ENCODE data around the gene REEP2.

Gene REEP2

DNA sequence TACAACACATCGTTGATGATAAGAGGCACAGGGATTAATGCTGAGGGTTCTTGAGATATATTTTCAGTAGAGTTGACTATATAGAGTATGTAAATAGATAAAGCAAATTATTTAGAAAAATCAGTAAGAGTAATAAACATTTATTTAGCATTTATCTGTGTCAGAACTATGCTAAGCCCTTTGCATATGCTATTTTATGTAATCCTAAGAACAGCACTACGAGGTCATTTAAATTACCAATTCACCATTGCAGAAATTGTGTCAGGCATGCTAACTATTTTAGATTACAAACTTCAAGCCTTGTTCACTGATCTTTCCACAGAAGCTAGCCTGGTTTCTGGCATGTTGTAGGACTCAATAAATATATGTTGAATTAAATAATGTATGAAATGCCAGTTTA, 20.4 kb upstream of the REEP2 start:
- TF ChIP-seq, protein P1, sequence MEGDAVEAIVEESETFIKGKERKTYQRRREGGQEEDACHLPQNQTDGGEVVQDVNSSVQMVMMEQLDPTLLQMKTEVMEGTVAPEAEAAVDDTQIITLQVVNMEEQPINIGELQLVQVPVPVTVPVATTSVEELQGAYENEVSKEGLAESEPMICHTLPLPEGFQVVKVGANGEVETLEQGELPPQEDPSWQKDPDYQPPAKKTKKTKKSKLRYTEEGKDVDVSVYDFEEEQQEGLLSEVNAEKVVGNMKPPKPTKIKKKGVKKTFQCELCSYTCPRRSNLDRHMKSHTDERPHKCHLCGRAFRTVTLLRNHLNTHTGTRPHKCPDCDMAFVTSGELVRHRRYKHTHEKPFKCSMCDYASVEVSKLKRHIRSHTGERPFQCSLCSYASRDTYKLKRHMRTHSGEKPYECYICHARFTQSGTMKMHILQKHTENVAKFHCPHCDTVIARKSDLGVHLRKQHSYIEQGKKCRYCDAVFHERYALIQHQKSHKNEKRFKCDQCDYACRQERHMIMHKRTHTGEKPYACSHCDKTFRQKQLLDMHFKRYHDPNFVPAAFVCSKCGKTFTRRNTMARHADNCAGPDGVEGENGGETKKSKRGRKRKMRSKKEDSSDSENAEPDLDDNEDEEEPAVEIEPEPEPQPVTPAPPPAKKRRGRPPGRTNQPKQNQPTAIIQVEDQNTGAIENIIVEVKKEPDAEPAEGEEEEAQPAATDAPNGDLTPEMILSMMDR (conservative IDR thresholded peaks at IDR 0.05; ENCODE audit: control insufficient read depth, insufficient read depth, low read depth, low read length) = no peak
- DNase-seq (ENCODE audit: low read depth) = no peak
- H3K4me3 ChIP-seq (ENCODE audit: control insufficient read depth, low read depth, low read length) = no peak overlapping the region

DNA sequence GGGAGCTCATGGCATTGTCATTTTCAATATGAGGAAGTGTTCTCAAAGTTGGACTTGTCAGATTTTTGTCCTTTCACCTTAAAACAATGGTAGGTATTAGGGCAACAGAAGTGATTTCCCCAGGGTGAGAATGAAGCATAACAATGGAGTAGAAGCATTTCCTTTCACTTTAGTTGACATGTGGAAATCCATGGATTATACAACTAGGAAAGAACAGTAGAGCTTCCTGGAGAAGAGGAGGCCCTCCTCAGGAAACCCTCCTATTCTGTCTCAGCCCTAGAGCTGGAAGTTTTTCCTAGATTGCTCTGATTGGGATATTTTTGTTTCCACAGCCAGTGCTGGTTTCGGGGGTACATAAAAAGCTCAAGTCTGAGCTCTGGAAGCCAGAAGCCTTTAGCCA, 13.8 kb upstream of the REEP2 start:
- TF ChIP-seq, protein P1 (conservative IDR thresholded peaks at IDR 0.05; ENCODE audit: control insufficient read depth, insufficient read depth, low read depth, low read length) = no peak
- no peak overlapping the region for H3K4me3 ChIP-seq (ENCODE audit: control insufficient read depth, low read depth, low read length)
- no peak for DNase-seq (ENCODE audit: low read depth)

DNA sequence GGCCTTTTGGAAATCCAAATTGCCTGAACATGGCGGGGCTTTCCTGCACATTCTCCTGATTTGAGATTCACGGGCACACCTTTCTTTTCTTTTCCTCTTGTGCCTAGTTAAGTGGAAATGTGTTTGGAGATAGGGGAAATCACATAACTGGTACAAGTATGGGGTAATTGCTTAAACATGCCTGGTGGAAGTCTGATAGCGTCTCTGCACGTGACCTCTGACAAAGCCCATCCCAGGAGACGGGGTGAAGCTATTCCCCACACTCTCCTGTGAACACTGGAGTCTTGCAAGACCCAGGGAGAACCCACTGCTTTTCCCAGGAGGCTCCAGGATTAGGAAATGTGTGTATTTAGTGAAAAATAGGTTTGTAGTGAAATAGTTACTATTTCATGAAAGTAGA, 2.9 kb upstream of the REEP2 start:
- no peak overlapping the region for H3K4me3 ChIP-seq (ENCODE audit: control insufficient read depth, low read depth, low read length)
- no peak for DNase-seq (ENCODE audit: low read depth)
- TF ChIP-seq, protein P1 (conservative IDR thresholded peaks at IDR 0.05; ENCODE audit: control insufficient read depth, insufficient read depth, low read depth, low read length) = no peak

DNA sequence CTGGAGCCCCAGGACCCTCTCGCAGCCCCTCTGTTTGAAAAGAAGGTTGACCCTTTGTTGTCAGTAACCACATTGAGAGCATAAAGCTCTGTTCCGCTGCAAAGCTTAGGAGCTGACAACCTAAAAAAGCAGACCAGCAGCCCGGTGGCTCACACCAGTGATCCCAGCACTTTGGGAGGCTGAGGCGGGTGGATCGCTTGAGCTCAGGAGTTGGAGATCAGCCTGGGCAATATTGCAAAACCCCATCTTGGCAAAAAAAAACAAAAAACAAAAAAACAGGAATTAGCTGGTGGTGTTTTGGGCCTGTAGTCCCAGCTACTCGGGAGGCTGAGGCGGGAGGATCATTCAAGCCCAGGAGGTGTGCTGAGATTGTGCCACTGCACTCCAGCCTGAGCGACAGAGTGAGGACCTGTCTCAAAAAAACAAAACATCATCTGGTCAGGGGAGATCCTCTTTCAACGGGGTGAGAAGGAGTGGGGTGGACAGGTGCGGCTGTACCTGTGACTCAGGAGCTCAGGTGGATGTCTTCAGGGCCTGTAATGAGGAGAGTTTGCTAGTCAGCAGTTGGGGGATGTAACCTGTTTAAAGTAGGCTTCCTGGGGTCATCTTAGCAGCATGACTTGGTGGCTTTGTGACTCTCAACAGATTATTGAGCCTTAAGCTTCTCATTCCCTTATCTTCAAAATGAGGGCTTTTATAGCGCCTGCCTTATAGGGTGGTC, 694 bp upstream of the REEP2 start:
- DNase-seq (ENCODE audit: low read depth) = no peak
- peak overlapping the region; percentile 44 for H3K4me3 ChIP-seq (ENCODE audit: control insufficient read depth, low read depth, low read length)
- TF ChIP-seq, protein P1 (conservative IDR thresholded peaks at IDR 0.05; ENCODE audit: control insufficient read depth, insufficient read depth, low read depth, low read length) = no peak

DNA sequence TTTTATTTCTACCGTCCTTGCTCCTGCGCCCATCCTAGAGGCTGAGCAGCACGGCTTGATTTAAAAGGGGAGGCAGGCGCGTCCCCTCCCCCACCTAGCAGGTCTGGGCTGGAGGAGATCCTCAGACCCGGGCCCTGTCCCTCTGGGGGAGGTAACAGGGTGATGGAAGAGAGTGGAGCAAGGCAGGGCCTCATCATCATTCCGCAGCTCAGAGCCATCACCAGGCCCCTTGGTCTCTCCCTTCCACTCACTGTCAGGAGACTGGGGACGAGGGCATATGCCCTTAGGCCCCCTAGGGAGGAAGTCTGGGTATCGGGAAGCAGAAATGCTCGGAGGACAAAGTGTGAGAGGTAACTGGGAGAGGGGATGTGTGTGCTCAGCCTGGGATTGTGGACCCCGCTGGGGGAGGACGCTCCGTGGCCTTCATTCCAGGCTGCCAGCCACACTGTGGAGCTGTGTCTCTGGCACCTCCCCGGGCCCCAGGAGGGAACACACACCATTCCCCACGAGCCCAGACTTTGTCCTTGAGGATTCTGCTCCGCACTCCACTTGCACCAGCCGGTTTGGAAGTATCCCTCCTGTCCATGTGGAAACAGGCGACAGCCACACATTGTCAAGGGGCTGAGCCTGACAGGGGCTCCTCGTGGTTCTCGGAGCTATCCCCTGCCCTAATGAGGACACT, 761 bp downstream of the REEP2 start:
- peak overlapping the region; percentile 52 for H3K4me3 ChIP-seq (ENCODE audit: control insufficient read depth, low read depth, low read length)
- TF ChIP-seq, protein P1 (conservative IDR thresholded peaks at IDR 0.05; ENCODE audit: control insufficient read depth, insufficient read depth, low read depth, low read length) = no peak
- DNase-seq (ENCODE audit: low read depth) = no peak

DNA sequence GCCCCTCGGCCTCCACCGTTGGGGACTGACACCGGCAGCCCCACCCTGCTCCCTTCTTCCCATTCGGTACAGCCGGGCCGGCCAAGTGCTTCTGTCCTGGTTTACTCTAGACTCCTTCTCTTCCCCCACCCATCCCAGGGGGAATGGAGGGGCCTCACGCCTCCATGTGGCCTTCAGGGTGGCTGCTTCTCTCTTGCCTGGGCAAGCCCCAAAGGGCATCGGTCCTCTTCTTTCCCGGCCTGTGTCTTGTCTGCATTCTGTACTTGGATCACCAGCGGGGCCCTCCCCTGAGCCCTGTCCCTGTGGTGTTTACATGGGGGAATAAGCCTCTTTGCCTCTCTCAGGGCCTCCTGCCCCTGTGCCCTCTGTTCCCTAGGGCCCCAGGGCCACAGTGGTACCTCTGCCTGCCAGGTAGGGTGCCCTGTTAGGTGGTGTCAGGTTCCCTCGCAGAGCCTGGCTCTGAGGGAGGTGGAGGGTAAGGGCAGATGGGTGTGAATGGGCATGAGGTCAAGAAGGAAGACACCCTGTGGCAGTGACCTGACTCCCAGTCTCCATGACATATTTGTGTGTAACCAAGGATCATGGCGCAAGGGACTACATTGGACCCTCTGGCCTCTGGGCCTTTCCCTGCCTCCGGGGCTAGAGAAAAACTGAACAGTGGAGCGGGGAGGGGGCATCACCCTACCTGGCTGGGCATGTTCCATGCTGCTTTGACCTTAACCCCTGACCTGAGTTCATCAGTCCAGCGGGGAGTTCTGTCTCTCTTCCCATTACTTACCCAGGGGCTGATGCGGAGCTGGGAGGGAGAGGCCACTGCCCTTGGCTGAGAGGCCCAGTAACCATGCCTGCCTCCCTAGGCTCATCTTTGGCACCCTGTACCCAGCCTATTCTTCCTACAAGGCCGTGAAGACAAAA, 1.6 kb downstream of the REEP2 start:
- no peak for DNase-seq (ENCODE audit: low read depth)
- no peak overlapping the region for H3K4me3 ChIP-seq (ENCODE audit: control insufficient read depth, low read depth, low read length)
- TF ChIP-seq, protein P1 (conservative IDR thresholded peaks at IDR 0.05; ENCODE audit: control insufficient read depth, insufficient read depth, low read depth, low read length) = no peak

Data from fibroblast of mammary gland (primary cell).